ENCODE measurements around the gene PRLR.

DNA sequence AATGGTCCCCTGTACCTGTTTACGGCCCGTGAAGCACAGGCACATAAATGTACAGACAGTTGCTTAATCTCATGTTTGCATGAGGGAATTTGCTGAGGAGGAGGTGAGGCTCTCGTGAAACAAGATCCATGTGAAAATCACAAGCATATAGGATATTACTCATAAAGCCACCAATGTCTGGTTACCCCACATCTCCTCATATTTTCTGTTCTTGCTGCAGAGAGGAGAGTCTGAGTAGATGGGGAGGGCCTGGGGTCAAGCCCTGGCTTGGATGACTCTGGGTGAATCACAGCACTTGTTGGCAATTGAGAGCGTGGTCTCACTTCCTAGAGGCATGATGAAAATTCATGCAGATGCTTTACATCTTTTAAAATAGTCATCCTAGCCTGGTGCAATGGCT lies 183.5 kb downstream of the PRLR start:
- TF ChIP-seq POU6F1 (CRISPR knock-in tag; IDR thresholded peaks at IDR 0.05; ENCODE audit: borderline replicate concordance, low read depth) (no peak), TCF4 (CRISPR knock-in tag; IDR thresholded peaks at IDR 0.05; ENCODE audit: borderline replicate concordance) (no peak), PATZ1 (CRISPR knock-in tag; IDR thresholded peaks at IDR 0.05; ENCODE audit: borderline replicate concordance) (no peak), ZFP30 (CRISPR knock-in tag; IDR thresholded peaks at IDR 0.05) (no peak), SNAI2 (CRISPR knock-in tag; IDR thresholded peaks at IDR 0.05) (no peak), ZNF565 (CRISPR knock-in tag; conservative IDR thresholded peaks at IDR 0.05; ENCODE audit: low read depth) (no peak), RARB (CRISPR knock-in tag; IDR thresholded peaks at IDR 0.05) (no peak), CSDC2 (CRISPR knock-in tag; IDR thresholded peaks at IDR 0.05) (no peak), ZFP3 (CRISPR knock-in tag; IDR thresholded peaks at IDR 0.05) (no peak), ISL1 (CRISPR knock-in tag; IDR thresholded peaks at IDR 0.05) (no peak), GLIS3 (CRISPR knock-in tag; IDR thresholded peaks at IDR 0.05) (no peak), CSRNP3 (CRISPR knock-in tag; IDR thresholded peaks at IDR 0.05) (no peak)
- TF ChIP-seq, protein P1, sequence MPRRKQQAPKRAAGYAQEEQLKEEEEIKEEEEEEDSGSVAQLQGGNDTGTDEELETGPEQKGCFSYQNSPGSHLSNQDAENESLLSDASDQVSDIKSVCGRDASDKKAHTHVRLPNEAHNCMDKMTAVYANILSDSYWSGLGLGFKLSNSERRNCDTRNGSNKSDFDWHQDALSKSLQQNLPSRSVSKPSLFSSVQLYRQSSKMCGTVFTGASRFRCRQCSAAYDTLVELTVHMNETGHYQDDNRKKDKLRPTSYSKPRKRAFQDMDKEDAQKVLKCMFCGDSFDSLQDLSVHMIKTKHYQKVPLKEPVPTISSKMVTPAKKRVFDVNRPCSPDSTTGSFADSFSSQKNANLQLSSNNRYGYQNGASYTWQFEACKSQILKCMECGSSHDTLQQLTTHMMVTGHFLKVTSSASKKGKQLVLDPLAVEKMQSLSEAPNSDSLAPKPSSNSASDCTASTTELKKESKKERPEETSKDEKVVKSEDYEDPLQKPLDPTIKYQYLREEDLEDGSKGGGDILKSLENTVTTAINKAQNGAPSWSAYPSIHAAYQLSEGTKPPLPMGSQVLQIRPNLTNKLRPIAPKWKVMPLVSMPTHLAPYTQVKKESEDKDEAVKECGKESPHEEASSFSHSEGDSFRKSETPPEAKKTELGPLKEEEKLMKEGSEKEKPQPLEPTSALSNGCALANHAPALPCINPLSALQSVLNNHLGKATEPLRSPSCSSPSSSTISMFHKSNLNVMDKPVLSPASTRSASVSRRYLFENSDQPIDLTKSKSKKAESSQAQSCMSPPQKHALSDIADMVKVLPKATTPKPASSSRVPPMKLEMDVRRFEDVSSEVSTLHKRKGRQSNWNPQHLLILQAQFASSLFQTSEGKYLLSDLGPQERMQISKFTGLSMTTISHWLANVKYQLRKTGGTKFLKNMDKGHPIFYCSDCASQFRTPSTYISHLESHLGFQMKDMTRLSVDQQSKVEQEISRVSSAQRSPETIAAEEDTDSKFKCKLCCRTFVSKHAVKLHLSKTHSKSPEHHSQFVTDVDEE (CRISPR knock-in tag; IDR thresholded peaks at IDR 0.05), result no peak

Measured in SK-N-SH treated with all-trans-retinoic acid at 6 μM for 48 hours (cell line).